ENCODE measurements around the gene IMMP2L.
"Not testable (repeated sequence)": the region's sequence is repeated elsewhere in the genome, so short reads cannot be mapped to it uniquely, and the experiment has no call there.

Gene IMMP2L

GRCh38 chr7:111587410-111588064 lies 25.2 kb upstream of the IMMP2L start:
- no peak overlapping the region for H3K9ac ChIP-seq (ENCODE audit: low read depth, low read length, poor library complexity, severe bottlenecking)
- H2AFZ ChIP-seq (ENCODE audit: low read length), result no peak overlapping the region
- no peaks in the 10 kb centered on the region for H3K9me2 ChIP-seq (replicated peaks; ENCODE audit: low read depth, low read length)
- H3K4me2 ChIP-seq (ENCODE audit: low read depth, low read length, poor library complexity, severe bottlenecking), result no peak overlapping the region
- no peaks in the 10 kb centered on the region for H4K20me1 ChIP-seq (ENCODE audit: insufficient read depth, low read length, poor library complexity, severe bottlenecking)
- H3F3A ChIP-seq (ENCODE audit: low read depth), result no peaks in the 10 kb centered on the region
- no peaks in the 10 kb centered on the region for H3K36me3 ChIP-seq (ENCODE audit: insufficient read depth, low read length)
- no peaks in the 10 kb centered on the region for H3K27me3 ChIP-seq (ENCODE audit: insufficient read depth, low read length, poor library complexity, severe bottlenecking)
- peaks cover 3% of the 10 kb centered on the region for H3K4me1 ChIP-seq (ENCODE audit: insufficient read depth, low read length, poor library complexity, severe bottlenecking)
- no peak overlapping the region for H3K4me3 ChIP-seq (ENCODE audit: low read length, poor library complexity, severe bottlenecking)
- TF ChIP-seq CTCF (conservative IDR thresholded peaks at IDR 0.05; ENCODE audit: low read length) (no peak), EZH2phosphoT487 (IDR thresholded peaks at IDR 0.05; ENCODE audit: borderline replicate concordance) (no peak)
- H3K79me2 ChIP-seq (ENCODE audit: insufficient read depth, low read length), result no peaks in the 10 kb centered on the region
- no peaks in the 10 kb centered on the region for H3K9me3 ChIP-seq (ENCODE audit: insufficient read depth, low read depth, low read length)

- H3K9ac ChIP-seq (ENCODE audit: low read depth, low read length, poor library complexity, severe bottlenecking), result no peak overlapping the region
- no peaks in the 10 kb centered on the region for H3K36me3 ChIP-seq (ENCODE audit: insufficient read depth, low read length)
- no peaks in the 10 kb centered on the region for H3K9me3 ChIP-seq (ENCODE audit: insufficient read depth, low read depth, low read length)
- H3K27me3 ChIP-seq (ENCODE audit: insufficient read depth, low read length, poor library complexity, severe bottlenecking), result no peaks in the 10 kb centered on the region
- H3K4me2 ChIP-seq (ENCODE audit: low read depth, low read length, poor library complexity, severe bottlenecking), result no peak overlapping the region
- H4K20me1 ChIP-seq (ENCODE audit: insufficient read depth, low read length, poor library complexity, severe bottlenecking), result no peaks in the 10 kb centered on the region
- no peaks in the 10 kb centered on the region for H3K4me1 ChIP-seq (ENCODE audit: insufficient read depth, low read length, poor library complexity, severe bottlenecking)
- H3K9me2 ChIP-seq (replicated peaks; ENCODE audit: low read depth, low read length), result no peaks in the 10 kb centered on the region
- H3F3A ChIP-seq (ENCODE audit: low read depth), result no peaks in the 10 kb centered on the region
- no peak overlapping the region for H2AFZ ChIP-seq (ENCODE audit: low read length)
- no peak overlapping the region for H3K4me3 ChIP-seq (ENCODE audit: low read length, poor library complexity, severe bottlenecking)
- no peaks in the 10 kb centered on the region for H3K79me2 ChIP-seq (ENCODE audit: insufficient read depth, low read length)
- TF ChIP-seq EZH2phosphoT487 (IDR thresholded peaks at IDR 0.05; ENCODE audit: borderline replicate concordance) (no peak), CTCF (conservative IDR thresholded peaks at IDR 0.05; ENCODE audit: low read length) (no peak)
These were observed 24.6 kb upstream of the IMMP2L start for GRCh38 chr7:111586711-111587409.

- not testable (repeated sequence) for H2AFZ ChIP-seq (ENCODE audit: low read length); H3K27me3 ChIP-seq (ENCODE audit: insufficient read depth, low read length, poor library complexity, severe bottlenecking); H4K20me1 ChIP-seq (ENCODE audit: insufficient read depth, low read length, poor library complexity, severe bottlenecking); H3F3A ChIP-seq (ENCODE audit: low read depth); H3K9me3 ChIP-seq (ENCODE audit: insufficient read depth, low read depth, low read length); H3K4me3 ChIP-seq (ENCODE audit: low read length, poor library complexity, severe bottlenecking); H3K79me2 ChIP-seq (ENCODE audit: insufficient read depth, low read length); H3K9me2 ChIP-seq (replicated peaks; ENCODE audit: low read depth, low read length); H3K9ac ChIP-seq (ENCODE audit: low read depth, low read length, poor library complexity, severe bottlenecking); H3K36me3 ChIP-seq (ENCODE audit: insufficient read depth, low read length); H3K4me1 ChIP-seq (ENCODE audit: insufficient read depth, low read length, poor library complexity, severe bottlenecking); H3K4me2 ChIP-seq (ENCODE audit: low read depth, low read length, poor library complexity, severe bottlenecking)
These were observed 19.6 kb upstream of the IMMP2L start for GRCh38 chr7:111581784-111582488.

GRCh38 chr7:111581207-111581606 lies 18.9 kb upstream of the IMMP2L start:
- H2AFZ ChIP-seq (ENCODE audit: low read length); H3K9me3 ChIP-seq (ENCODE audit: insufficient read depth, low read depth, low read length); H3K36me3 ChIP-seq (ENCODE audit: insufficient read depth, low read length): not testable (repeated sequence)

More at GRCh38 chr7:111581207-111581606, 18.9 kb upstream of the IMMP2L start:
- H3K79me2 ChIP-seq (ENCODE audit: insufficient read depth, low read length); H3K9me2 ChIP-seq (replicated peaks; ENCODE audit: low read depth, low read length); H3K27me3 ChIP-seq (ENCODE audit: insufficient read depth, low read length, poor library complexity, severe bottlenecking); H3K4me3 ChIP-seq (ENCODE audit: low read length, poor library complexity, severe bottlenecking); H3K4me1 ChIP-seq (ENCODE audit: insufficient read depth, low read length, poor library complexity, severe bottlenecking); H3K4me2 ChIP-seq (ENCODE audit: low read depth, low read length, poor library complexity, severe bottlenecking); H3K9ac ChIP-seq (ENCODE audit: low read depth, low read length, poor library complexity, severe bottlenecking); H3F3A ChIP-seq (ENCODE audit: low read depth); H4K20me1 ChIP-seq (ENCODE audit: insufficient read depth, low read length, poor library complexity, severe bottlenecking): not testable (repeated sequence)

Data from Loucy (cell line).